Measurements from ENCODE around the gene GSTP1. TPM values are rescaled to one million over a fixed set of nuclear protein-coding genes. Genes with fewer than 3 reads are reported as not detected.

The GSTP1 gene
- total RNA-seq, 4 donors from 2014 or later = 435 to 948 (median 670) TPM

DNA sequence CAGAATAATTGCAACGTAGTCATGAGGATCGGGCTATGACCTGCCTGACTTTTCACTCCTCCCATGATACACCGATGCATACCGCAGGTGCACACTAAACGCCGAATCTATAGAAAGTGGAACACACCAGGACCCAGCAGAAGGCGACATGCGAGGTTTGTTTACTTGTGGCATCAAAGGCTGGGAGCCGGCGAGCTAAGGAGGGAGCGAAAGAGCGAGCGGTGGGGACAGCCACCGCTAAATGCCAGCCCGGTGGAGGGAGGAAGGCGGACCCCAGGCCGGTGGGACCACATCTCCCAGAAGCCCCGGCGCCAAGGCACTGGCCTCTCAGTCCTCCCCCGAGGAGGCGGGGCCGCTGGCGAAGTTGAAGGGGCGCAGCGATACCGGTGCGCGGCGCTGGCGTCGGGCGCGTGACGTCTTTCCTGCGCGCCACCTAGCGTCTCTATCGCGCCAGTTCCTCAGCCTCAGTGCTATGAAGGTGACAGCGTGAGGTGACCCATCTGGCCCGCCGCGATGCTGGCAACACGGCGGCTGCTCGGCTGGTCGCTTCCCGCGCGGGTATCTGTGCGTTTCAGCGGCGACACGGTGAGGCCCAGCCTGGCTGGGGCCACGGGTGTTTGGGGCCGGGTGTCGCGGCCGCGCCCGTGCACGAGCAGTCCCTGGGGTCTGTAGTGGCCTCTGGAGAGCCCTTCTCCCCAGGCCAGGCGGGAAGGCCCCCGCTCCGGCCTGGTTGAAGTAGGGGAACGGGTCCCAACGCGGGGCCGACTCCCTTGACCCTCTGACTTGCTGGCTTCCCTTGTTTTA is 23.1 kb downstream of the GSTP1 start, which contains the start of gene NDUFV1:
Gene NDUFV1, plus strand, starts transcription at position 445 of the 804 bp plus-strand sequence. Its CDS starts 69 bp downstream, at position 514.
- ATAC-seq (ENCODE audit: low FRiP score) (peak; percentile 98), DNase-seq (ENCODE audit: low spot score) (peak; percentile 87)
- TF ChIP-seq, protein P1, sequence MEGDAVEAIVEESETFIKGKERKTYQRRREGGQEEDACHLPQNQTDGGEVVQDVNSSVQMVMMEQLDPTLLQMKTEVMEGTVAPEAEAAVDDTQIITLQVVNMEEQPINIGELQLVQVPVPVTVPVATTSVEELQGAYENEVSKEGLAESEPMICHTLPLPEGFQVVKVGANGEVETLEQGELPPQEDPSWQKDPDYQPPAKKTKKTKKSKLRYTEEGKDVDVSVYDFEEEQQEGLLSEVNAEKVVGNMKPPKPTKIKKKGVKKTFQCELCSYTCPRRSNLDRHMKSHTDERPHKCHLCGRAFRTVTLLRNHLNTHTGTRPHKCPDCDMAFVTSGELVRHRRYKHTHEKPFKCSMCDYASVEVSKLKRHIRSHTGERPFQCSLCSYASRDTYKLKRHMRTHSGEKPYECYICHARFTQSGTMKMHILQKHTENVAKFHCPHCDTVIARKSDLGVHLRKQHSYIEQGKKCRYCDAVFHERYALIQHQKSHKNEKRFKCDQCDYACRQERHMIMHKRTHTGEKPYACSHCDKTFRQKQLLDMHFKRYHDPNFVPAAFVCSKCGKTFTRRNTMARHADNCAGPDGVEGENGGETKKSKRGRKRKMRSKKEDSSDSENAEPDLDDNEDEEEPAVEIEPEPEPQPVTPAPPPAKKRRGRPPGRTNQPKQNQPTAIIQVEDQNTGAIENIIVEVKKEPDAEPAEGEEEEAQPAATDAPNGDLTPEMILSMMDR (IDR thresholded peaks at IDR 0.05) = peak in 1 of 3 donors; percentile 6

DNA sequence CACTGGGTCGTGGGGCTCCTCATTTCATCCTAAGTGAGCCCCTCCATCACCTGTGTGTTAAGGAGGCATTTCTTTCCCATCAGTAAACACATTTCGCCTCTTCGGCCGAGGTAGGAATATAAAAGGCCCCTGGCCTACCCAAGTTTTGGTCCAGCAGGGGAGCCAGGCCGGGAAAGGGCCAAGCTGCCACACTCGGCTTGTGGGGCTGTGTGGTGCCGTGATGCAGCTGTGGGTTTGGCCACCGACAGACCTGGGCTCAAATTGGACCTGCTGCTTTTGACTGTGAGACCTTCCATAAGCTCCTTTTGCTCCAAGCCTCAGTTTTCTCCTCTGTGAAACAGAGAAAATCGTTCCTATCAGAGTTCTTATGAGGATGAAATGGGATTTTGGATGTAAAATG is 23.9 kb downstream of the GSTP1 start:
- DNase-seq (ENCODE audit: low spot score) = no peak
- TF ChIP-seq, protein P1 (IDR thresholded peaks at IDR 0.05) = no peak
- ATAC-seq (ENCODE audit: low FRiP score) = no peak

DNA sequence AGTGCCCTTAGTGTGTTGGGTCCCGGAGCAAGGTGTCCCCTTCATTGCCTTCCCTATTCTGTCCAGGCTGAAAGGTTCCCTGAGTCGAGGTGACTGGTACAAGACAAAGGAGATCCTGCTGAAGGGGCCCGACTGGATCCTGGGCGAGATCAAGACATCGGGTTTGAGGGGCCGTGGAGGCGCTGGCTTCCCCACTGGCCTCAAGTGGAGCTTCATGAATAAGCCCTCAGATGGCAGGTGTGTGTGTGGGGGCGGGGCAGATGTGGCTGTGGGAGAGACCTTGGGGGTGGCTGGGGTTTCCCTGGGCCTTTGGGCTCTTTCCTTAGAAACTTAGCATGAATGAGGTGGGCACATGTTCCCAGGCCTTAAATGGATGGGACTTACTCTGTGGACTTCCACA is 24.9 kb downstream of the GSTP1 start:
- ATAC-seq (ENCODE audit: low FRiP score) (no peak), DNase-seq (ENCODE audit: low spot score) (no peak)
- TF ChIP-seq, protein P1 (IDR thresholded peaks at IDR 0.05) = no peak

DNA sequence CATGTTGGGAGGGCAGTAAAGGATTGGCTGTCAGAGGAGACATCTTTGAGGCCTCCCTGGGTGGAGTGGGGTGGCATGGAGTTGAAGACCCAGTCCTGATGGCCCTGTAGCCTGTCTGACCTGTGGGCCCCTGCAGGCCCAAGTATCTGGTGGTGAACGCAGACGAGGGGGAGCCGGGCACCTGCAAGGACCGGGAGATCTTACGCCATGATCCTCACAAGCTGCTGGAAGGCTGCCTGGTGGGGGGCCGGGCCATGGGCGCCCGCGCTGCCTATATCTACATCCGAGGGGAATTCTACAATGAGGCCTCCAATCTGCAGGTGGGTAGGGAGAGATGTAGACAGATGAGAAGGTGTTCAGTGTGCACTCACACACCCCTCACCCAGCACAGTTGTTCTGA is 25.7 kb downstream of the GSTP1 start:
- TF ChIP-seq, protein P1 (IDR thresholded peaks at IDR 0.05) = no peak
- no peak for DNase-seq (ENCODE audit: low spot score)
- ATAC-seq (ENCODE audit: low FRiP score) = no peak

DNA sequence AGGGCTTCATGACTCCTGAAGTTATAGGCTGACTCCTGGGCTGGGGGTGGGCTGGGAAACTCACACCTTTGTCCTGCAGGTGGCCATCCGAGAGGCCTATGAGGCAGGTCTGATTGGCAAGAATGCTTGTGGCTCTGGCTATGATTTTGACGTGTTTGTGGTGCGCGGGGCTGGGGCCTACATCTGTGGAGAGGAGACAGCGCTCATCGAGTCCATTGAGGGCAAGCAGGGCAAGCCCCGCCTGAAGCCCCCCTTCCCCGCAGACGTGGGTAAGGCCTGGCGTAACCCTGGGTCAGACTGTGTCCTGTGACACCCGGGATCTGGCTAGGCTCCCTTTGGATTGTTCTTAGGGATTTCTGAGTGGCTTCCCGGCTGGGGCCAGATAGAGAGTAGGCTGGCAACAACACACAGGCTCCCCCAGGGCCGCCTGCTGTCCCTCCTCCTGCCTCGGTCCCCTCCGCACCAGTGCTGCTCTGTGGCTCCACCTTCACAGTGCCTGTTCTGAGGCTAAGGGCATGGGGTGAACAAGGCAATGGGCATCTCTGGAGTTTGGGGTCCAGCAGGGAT is 26.8 kb downstream of the GSTP1 start:
- DNase-seq (ENCODE audit: low spot score) (no peak), ATAC-seq (ENCODE audit: low FRiP score) (no peak)
- TF ChIP-seq, protein P1 (IDR thresholded peaks at IDR 0.05) = no peak

DNA sequence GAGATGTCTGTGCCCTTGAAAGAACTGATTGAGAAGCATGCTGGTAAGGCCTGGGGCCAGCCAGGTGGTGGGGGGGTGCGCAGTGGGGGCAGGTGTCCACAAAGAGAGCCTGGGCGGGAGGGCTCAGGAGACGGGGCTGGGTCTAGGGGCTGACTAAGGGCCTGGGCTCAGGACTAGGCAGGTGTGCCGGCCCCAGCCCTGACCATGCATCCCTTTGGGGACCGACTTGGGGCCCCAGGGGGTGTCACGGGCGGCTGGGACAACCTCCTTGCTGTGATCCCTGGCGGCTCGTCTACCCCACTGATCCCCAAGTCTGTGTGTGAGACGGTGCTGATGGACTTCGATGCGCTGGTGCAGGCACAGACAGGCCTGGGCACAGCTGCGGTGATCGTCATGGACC is 27.6 kb downstream of the GSTP1 start:
- DNase-seq (ENCODE audit: low spot score) = no peak
- TF ChIP-seq, protein P1 (IDR thresholded peaks at IDR 0.05) = no peak
- no peak for ATAC-seq (ENCODE audit: low FRiP score)

Data from omental fat pad (tissue), 4 donors.